Islet precursor cell (in vitro differentiated cells): ENCODE results near the gene ERP44.
"Not testable (repeated sequence)": the region's sequence is repeated elsewhere in the genome, so short reads cannot be mapped to it uniquely, and the experiment has no call there.

Experiments used
- DNase-seq: peaks from one replicate; pipeline ENCODE4 v3.0.0-alpha.2; 2018

Gene ERP44

DNA sequence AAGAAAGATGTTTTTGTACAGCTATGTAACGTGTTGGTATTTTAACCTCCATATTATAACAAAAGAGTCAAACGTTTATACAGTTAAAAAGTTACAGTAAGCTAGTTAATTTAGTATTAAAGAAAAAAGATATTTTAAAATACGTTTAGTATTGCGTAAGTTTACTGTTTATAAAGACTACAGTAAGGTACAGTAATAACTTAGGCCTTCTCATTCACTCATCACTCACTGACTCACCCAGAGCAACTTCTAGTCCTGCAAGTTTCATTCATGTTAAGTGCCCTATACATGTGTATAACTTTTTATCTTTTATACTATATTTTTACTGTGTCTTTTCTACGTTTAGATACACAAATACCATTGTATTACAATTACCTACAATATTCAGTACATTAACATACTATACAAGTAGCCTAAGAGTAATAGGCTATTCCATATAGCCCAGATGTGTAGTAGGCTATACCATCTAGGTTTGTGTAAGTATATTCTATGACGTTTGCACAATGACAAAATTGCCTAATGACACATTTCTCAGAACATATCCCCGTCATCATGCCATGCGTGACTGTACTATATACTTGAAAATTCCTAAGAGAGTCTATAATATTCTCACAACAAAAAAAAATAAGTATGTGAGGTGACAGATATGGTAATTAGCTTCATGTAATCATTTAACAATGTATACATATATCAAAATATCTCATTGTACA is 33.8 kb downstream of the ERP44 start:
- no peak for DNase-seq

DNA sequence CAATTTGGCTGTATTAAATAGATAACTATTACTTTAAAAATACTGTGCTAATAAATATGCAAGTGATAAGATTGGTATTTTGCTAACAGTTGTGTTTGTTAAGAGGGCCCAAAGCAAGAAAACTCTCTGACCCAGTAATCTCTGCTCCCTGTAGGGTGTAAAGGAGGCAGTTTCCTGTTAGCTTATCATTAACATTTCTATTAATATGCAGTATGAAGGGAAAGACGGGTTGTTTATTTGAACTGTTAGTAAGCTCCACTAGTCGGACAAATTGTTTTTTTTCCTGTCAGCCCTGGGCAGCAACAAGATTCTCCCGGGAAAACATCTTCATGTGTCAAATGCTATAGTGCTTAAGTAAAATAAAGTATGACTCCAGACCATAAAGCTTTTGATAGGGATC is 35.6 kb downstream of the ERP44 start:
- DNase-seq: no peak

DNA sequence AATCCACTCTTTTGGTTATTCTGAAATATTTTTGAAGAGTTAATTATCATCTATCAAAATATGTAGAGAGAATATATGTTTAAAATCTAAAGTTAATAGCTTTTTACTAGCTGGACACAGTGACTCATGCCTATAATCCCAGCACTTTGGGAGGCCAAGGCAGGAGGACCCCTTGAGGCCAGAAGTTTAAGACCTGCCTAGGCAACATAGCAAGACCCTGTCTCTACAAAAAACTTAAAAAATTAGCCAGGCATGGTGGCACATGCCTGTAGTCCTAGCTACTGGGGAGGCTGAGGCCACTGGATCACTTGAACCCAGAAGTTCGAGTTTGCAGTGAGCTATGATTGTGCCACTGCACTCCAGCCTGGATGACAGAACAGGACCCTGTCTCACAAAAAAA is 36.1 kb downstream of the ERP44 start:
- not testable (repeated sequence) for DNase-seq

DNA sequence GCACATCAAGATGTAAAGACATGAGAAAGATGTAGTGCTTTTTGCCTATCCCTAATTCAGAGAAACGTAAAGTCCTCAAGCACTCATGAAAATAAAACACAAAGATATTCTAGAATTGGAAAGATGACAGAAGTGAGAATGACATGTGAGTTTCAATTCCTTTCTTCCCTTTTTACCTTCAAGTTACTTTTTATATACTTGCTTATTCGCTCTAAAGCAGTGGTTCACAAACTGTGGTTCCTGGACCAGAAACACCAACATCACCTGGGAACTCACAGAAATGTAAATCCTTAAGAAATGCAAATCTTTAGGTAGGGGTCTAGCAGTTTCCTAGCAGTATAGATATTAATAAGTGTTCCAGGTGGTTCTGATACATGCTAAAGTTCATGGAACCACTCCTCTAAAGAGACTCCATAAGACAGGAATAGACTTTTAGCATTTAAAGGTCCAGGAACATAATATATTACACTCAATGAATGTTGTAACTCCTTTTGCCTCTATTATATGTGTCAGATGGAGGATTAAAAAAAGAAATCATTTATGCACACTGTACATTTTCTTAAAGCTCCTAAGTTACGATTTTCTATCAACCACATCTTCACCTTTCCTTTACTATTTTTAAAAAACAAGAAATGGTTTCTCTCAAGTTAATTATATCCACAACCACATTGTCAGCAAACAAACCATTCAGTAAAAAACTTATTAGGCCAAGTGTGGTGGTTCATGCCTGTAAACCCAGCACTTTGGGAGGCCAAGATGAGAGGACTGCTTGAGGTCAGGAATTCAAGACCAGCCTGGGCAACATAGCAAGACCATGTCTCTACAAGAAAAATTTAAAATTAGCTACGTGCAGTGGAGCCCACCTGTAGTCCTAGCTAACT is 39.9 kb downstream of the ERP44 start:
- DNase-seq: no peak

DNA sequence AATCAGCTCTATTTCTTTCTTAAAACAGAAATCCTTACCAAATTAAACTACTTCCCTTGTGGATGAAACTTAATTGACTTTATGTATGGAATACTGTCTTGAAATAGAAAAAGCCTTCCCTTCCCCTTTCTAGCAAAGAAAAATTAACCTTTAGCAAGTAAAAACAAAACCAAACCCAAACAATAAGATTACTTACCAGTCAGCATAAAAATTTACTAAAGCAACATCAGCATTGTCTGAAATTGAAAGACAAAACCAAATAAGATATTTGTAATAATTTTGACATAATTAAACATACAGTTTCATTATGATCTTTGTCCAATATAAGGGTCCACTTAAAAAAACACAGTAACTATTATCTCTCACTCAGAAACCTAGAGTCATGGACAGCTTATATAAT is 41.2 kb downstream of the ERP44 start:
- DNase-seq: no peak

DNA sequence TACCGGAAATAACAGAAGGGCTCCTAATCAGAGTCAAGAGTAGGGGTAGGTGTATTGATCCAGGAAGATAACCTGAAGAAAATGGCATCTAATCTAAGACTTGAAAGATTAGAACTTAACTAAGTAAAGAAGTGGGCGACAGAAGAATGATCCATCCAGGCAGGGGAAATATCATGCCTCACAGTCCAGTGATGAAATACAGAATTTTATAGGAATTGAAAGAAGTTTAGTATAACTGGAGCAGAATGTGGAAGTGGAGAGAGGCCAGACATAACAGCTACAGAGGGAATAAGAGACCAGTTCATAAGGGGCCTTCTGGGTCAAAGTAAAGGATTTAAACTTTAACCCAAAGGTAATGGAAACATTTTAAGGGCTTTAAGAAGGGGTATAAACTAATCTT is 42.2 kb downstream of the ERP44 start:
- no peak for DNase-seq

DNA sequence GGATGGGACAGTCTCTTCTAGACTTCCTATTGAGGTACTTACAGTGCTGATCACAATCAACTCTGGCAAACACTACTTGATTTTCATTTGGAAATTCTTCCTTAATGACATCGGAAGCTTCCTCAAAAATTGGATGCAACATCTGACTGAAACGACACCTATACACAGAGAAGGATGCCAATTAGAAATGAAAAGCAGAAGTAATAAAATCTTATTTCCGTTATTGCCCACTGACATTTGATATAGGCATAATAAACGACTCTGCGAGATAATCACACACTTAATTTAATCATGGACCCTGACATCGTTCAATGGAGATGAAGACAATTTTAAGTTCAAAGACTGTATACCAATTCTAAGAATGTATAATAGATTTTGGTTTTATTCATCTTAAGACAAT is 46.4 kb downstream of the ERP44 start:
- no peak for DNase-seq

DNA sequence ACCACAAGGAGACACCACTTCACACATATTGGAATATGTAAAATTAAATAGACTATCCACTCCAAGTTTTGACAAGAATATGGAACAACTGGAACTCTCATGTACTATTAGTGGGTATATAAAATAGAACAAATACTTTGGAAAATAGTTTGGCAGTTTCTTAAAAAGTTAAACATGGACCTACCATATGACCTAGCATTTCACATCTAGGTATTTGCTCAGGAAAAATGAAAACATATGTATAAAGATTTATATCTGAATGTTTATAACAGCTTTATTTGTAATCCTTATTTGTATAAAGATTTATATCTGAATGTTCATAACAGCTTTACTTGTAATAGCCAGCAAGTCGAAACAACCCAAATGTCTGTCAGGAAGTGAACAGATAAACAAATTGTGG is 49.2 kb downstream of the ERP44 start:
- DNase-seq: no peak

DNA sequence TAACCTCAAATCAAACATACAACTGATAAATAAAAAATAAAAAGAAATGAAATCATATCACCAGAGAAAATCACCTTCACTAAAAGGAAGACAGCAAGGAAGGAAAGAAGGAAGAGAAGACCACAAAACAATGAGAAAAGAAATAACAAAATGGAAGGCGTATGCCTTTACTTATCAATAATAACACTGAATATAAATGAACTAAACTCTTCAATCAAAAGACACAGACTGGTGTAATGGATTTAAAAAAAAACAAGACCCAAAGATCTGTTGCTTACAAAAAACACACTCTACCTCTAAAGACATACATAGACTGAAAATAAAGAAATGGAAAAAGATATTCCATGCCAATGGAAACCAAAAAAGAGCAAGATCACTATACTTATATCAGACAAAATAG is 60.3 kb downstream of the ERP44 start:
- DNase-seq: no peak

DNA sequence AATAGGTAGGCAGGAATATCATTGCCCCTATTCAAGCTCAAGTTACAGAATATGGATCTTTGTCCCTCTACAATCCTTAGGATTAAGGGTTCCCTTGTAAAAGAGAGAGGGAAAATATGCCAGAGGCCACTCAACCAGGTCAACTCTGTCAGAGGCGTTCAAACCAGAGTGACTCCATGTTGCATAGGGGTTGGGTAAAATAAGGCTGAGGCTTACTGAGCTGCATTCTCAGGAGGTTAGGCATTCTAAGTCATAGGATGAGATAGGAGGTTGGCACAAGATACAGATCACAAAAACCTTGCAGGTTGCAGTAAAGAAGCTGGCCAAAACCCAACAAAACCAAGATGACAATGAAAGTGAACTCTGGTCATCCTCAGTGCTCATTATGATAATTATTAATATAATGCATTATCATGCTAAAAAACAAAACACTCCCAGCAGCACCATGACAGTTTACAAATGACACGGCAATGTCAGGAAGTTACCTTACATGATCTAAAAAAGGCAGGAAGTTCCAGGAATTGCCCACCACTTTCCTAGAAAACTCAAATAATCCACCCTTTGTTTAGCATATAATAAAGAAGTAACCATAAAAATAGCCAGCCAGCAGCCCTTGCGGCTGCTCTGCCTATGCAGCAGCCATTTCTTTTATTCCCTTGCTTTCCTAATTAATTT is 64.8 kb downstream of the ERP44 start:
- no peak for DNase-seq

DNA sequence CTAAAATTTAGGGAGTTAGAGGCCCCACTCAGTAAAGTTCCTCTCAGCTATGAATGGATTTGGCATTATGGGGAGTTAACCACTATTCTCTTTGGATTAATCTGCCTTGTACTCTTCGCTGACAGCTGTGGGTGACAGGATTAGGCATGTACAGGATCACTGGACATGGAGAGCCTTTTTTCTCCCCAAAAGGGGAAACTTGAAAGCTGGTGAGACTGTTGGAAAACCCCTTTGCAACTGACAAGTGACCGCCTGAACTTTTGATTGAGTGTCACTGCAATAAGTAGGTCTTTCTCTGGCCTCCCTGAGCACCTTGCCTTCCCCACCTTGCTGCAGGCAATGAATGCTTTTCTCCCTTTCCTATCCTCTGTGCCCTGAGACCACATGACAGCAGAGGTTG is 68.3 kb downstream of the ERP44 start:
- no peak for DNase-seq

DNA sequence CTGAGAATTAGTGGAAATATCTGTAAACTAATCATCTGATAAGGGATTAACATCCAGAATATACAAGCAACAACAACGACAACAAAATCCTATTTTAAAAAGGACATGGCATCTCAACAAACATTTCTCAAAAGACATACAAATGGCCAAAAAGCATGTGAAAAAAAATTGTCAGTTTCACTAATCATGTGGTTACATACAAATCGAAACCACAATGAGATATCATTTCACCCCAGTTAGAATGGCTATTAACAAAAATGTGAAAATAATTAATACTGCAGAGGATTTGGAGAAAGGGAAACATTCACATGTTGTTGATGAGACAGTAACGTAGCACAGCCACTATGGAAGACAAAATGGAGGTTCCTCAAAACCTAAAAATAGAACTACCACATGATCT is 69.5 kb downstream of the ERP44 start:
- DNase-seq: no peak

DNA sequence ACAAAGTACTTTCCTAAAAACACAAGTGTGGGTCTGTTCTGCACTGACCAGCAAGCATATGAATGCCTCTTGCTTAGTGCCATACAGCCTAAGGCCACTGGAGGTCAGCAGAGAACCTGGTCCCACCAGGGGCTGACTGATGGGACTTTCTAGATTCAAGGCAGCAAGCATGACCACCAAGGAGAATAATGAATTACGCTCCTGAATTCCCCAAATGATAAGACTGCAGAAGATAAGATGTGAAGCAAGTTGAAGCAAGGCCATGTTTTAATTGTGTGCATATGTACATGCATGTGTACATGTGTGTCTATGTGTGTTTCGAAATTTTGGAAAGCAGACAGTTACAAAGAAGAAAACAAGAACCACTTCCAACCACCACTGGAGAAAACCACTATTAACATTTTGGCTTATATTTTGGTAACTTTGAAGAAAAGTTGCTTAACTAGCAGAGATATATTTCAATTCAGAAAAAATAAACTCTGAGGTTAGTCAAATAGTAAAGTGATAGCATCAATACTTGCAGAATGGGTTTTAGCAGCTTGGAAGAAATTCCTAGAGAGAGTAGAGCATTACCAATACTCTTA is 70.5 kb downstream of the ERP44 start:
- DNase-seq: peak; percentile 89

DNA sequence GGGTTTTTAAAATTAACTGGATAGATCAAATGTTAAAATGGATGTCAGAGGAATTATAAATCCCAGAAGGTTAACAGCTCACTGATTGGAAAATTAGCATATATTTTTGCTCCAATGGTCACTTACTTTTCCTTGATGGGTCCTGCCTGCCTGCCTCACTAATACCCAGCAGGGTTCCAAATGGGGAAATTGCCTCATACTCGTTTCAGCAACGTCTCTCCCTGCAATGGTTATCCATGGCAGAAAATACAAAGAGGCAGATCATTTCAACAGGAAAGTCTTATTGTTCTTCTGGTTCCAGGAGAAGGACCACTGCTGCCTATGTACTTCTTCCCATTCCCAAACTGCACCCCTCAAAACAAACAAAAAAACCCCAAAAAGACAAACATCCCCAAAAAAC is 71.3 kb downstream of the ERP44 start:
- DNase-seq: no peak

DNA sequence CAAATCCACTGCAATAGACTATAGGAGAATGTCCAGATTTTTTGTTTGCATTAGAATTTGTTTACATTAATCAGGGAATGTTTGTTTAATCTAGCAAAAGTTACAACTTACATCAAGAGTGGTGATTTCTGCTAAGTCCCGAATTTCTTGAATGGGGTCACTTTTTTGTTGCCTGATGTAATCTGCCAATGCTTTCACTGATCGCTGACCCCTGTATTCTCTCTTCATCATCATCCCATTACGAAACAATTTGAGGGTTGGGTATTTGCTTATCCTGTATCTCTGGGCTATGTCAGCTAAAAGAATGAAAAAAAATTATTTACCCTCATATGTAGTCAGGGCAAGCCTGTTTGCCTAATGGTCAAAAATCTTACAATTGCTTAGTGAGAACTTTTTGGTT is 76.9 kb downstream of the ERP44 start:
- no peak for DNase-seq

DNA sequence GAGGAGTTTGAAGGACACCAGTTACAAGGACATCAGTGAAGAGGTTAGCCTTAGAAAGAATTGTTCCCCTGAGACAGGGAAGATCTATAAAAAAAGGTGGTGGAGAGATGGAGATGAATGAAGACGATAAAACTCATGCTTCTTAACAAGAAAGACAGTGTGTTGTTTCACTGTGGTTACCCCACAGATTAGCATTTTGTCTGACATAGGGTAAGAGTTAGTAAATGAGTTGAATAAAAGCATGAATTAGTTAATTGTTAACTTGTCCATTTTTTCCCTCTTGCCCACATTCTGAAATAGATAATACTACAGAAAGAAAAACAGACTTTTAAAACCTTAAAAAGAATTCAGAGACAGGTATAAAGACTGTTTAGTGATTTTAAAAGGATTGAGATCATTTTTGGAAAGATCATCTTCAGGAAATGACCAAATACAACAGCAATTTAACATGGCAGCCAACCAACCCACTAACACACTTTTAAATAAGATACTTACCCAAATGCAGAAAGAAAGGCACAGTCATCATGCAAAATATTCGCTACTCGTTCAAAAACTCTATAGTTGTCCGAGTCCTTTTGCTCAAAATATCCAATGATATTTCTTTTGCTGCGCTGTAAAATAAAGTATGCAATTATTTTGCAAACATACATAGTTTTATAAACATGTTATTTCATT is 78.5 kb downstream of the ERP44 start:
- DNase-seq: no peak

DNA sequence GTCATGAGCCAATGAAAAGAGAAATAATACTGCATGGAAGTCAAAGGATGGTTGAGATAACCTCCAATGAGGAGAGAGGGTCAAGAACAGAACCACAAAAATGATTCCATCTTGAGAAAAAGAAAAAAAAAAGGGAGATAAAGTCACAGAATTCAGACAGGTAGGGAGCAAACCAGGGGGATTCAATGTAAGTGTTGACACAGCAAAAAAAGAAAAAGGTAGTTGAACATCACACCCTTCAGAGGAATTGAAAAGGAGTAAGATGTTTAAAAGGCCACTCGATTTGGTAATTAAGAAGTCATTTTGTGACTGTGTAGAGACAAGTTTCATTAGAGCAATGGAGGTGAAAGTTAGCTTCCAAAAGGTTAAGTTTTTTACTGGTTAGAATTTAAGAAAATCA is 79.3 kb downstream of the ERP44 start:
- DNase-seq: no peak

DNA sequence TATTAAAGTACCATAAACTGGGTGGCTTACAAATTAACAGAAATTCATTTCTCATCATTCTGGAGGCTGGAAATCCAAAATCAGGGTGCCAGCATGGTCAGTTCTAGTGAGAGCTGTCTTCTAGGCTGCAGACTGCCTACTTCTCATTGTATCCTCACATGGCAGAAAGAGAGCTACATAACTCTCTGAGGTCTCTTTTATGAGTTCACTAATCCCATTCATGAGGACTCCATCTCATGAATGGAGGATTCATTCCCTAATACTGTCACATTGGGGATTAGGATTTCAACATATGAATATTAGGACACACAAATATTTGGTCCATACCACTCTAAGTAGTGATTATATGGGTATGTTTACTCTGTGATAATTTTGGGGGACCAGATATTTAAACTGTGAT is 84.0 kb downstream of the ERP44 start:
- no peak for DNase-seq

DNA sequence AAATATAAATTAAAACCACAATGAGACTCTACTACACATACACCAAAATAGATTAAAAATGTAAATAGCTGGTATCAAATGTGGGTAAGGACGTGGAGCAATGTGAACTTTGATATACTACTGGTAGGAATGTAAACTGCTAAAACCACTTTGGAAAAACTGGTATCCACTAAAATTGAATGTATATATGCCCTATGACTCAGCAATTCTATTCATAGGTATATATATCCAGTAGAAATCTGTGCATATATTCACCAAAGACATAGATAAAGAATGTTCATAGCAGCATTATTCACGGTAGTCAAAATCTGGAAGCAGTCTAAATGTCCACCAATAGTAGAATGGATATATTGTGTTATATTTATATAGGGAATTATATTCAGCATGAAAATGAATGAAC is 85.2 kb downstream of the ERP44 start:
- no peak for DNase-seq

DNA sequence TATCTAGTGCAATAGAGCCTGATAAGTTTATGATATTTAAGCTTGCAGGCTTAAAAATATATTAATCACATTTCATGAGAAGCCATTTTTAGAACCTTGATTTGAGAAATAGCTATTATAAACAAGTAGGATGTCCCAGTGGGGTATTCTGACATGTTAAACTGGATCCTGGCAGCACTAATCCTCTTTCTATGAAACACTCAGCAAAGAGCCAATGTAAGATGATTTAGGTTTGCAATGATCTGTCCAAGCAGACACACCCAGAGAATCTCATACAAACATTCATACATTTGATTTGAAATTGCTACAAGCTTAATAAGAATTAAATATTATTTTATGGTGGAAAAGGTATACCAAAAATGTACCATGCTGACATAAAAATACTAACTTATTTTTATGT is 86.5 kb downstream of the ERP44 start:
- no peak for DNase-seq

DNA sequence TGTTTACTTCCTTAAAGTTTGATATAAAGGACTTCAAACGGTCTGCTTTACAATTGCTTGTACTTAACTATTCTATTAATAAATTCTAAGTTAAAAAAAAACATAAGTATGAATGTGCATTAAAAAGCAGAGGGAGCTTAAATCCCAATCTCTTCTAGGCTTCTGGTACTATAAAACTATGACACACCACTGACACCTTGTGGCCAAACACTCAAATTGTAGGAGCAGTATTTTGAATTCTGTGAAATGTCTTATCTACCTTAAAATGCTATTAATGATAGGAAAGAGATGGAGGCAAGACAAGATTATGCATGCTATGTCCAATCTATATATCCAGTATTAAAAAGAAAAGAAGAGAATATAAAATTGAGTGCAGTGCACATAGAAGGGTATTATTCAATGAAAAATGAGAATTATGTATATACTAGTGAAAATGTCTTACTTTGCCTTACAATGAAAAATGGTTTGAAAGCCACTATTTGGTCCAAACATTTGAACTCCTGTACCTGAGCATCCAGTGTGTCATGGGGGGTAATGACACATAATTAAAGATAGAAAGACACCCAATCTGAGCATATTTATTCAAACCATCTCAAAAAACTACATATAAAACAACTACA is 87.6 kb downstream of the ERP44 start:
- peak; percentile 54 for DNase-seq

DNA sequence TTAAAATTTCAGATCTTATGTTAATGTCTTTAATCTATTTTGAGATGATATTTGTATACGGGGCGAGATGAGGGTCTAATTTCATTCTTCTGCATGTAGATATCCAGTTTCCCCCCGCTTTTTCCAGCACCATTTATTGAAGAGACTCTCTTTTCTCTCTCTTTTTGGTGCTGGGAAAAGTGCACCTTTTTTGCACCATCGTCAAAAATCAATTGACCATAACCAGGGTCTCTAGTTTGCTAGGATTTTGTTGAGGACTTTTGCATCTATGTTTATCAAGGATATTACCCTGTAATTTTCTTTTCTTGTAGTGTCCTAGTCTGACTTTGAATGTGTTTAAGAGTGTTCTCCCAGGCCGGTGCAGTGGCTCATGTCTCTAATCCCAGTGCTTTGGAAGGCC is 99.0 kb downstream of the ERP44 start:
- no peak for DNase-seq

DNA sequence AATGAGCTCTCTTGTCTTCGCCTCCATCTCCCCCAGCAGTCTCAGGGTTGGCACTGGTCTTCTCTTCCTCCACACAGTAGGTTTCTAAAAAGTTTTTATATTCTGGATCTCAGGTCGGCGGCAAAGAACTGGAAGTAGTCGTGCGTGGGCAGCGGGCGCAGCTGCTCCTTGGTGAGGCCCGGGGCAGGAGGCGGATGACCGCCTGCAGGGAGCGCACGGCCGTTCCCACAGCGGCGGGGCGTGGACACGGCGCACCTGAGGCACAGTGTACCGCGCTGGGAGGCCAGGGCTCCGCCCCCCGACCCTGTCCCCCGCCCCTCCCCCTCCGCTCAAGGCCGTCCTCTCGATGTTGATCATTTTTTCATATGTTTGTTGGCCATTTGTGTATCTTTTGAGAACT is 99.9 kb downstream of the ERP44 start:
- no peak for DNase-seq
